HG03095 (cell line): ENCODE measurements around the gene HDGFL3.
"Not testable (repeated sequence)": the region's sequence is repeated elsewhere in the genome, so short reads cannot be mapped to it uniquely, and the experiment has no call there.

Source experiments
- ATAC-seq: cut with Tn5 transposase; IDR thresholded peaks from one replicate; pipeline ENCODE4 v1.9.1; 2021; ENCODE audit warnings: moderate library complexity; ENCODE audit not compliant: unreplicated experiment

Gene HDGFL3

GRCh38 chr15:83194528-83194927 lies 13.1 kb downstream of the HDGFL3 start:
- no peak for ATAC-seq

- no peak for ATAC-seq
Measured at GRCh38 chr15:83193721-83194120, 13.9 kb downstream of the HDGFL3 start.

- ATAC-seq = no peak
Measured at GRCh38 chr15:83192742-83193141, 14.9 kb downstream of the HDGFL3 start.

GRCh38 chr15:83190450-83190849 lies 17.2 kb downstream of the HDGFL3 start:
- ATAC-seq = no peak

- ATAC-seq = no peak
Measured at GRCh38 chr15:83185561-83185960, 22.1 kb downstream of the HDGFL3 start.

GRCh38 chr15:83178869-83179325 lies 28.7 kb downstream of the HDGFL3 start:
- no peak for ATAC-seq

- no peak for ATAC-seq
Measured at GRCh38 chr15:83178390-83178789, 29.2 kb downstream of the HDGFL3 start.

GRCh38 chr15:83174891-83175290 lies 32.7 kb downstream of the HDGFL3 start:
- no peak for ATAC-seq

- no peak for ATAC-seq
Measured at GRCh38 chr15:83170474-83171165, 37.0 kb downstream of the HDGFL3 start.

- ATAC-seq = not testable (repeated sequence)
Measured at GRCh38 chr15:83169576-83169975, 38.0 kb downstream of the HDGFL3 start.

GRCh38 chr15:83166830-83167229 lies 40.8 kb downstream of the HDGFL3 start:
- no peak for ATAC-seq

- no peak for ATAC-seq
Measured at GRCh38 chr15:83166218-83166617, 41.4 kb downstream of the HDGFL3 start.

GRCh38 chr15:83164771-83165404 lies 42.7 kb downstream of the HDGFL3 start:
- ATAC-seq = no peak

- ATAC-seq = no peak
Measured at GRCh38 chr15:83164111-83164770, 43.4 kb downstream of the HDGFL3 start.

GRCh38 chr15:83163032-83163431 lies 44.6 kb downstream of the HDGFL3 start:
- ATAC-seq = no peak

GRCh38 chr15:83160741-83161140 lies 46.9 kb downstream of the HDGFL3 start:
- ATAC-seq = no peak

- ATAC-seq = no peak
Measured at GRCh38 chr15:83158393-83158792, 49.2 kb downstream of the HDGFL3 start.

GRCh38 chr15:83155942-83156341 lies 51.7 kb downstream of the HDGFL3 start:
- ATAC-seq = no peak

GRCh38 chr15:83153288-83153687 lies 54.3 kb downstream of the HDGFL3 start:
- ATAC-seq = no peak

GRCh38 chr15:83144771-83145170 lies 62.9 kb downstream of the HDGFL3 start:
- ATAC-seq = no peak

- not testable (repeated sequence) for ATAC-seq
Measured at GRCh38 chr15:83142151-83142550, 65.5 kb downstream of the HDGFL3 start.
